ENCODE data around the gene TMEM154.

DNA sequence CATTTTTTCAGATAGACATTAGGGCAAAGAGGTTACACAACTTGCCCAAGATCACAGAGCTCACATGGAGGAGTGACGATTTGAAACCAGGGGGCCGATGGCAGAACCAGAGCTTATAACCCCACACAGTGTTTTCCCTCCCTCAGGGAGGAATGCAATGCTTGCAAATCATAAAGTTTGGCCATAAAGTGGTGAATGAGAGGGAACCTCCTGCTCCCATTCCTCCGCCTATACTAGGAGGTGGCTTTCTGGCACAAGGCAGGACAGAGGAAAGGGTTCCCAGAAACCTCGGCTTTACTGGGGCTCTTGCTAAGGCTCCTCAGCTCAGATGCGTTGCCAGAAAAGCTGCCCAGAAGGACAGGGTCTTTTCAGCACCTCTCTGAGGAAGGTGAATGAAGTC lies 19.3 kb downstream of the TMEM154 start:
- TF ChIP-seq, protein P1, sequence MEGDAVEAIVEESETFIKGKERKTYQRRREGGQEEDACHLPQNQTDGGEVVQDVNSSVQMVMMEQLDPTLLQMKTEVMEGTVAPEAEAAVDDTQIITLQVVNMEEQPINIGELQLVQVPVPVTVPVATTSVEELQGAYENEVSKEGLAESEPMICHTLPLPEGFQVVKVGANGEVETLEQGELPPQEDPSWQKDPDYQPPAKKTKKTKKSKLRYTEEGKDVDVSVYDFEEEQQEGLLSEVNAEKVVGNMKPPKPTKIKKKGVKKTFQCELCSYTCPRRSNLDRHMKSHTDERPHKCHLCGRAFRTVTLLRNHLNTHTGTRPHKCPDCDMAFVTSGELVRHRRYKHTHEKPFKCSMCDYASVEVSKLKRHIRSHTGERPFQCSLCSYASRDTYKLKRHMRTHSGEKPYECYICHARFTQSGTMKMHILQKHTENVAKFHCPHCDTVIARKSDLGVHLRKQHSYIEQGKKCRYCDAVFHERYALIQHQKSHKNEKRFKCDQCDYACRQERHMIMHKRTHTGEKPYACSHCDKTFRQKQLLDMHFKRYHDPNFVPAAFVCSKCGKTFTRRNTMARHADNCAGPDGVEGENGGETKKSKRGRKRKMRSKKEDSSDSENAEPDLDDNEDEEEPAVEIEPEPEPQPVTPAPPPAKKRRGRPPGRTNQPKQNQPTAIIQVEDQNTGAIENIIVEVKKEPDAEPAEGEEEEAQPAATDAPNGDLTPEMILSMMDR (conservative IDR thresholded peaks at IDR 0.05; ENCODE audit: low read depth, low read length), result no peak
- no peak for TF ChIP-seq EZH2 (IDR thresholded peaks at IDR 0.05; ENCODE audit: borderline replicate concordance, low read depth, low read length, poor library complexity, severe bottlenecking)

Data from A673 (cell line).